GM19238 (cell line): ENCODE measurements around the gene LPIN3.

ENCODE experiments used
- DNase-seq: peaks from one replicate; pipeline ENCODE4 v3.0.0; 2011; ENCODE audit warnings: low spot score; ENCODE audit not compliant: insufficient read length

LPIN3 gene

GRCh38 chr20:41320441-41320840 lies 20.2 kb upstream of the LPIN3 start:
- DNase-seq = no peak

GRCh38 chr20:41320976-41321375 lies 19.6 kb upstream of the LPIN3 start:
- DNase-seq = no peak

GRCh38 chr20:41327178-41327577 lies 13.4 kb upstream of the LPIN3 start:
- DNase-seq = no peak

GRCh38 chr20:41329435-41330342 lies 10.9 kb upstream of the LPIN3 start:
- no peak for DNase-seq

GRCh38 chr20:41330343-41330720 lies 10.3 kb upstream of the LPIN3 start:
- no peak for DNase-seq

- DNase-seq = no peak
Observed at GRCh38 chr20:41330941-41331340, 9.7 kb upstream of the LPIN3 start.

- no peak for DNase-seq
Observed at GRCh38 chr20:41331731-41332130, 8.9 kb upstream of the LPIN3 start.

- no peak for DNase-seq
Observed at GRCh38 chr20:41334036-41334435, 6.6 kb upstream of the LPIN3 start.

GRCh38 chr20:41334443-41335421 lies 5.9 kb upstream of the LPIN3 start:
- no peak for DNase-seq

GRCh38 chr20:41335591-41335990 lies 5.0 kb upstream of the LPIN3 start:
- no peak for DNase-seq

- no peak for DNase-seq
Observed at GRCh38 chr20:41336711-41337492, 3.7 kb upstream of the LPIN3 start.

- DNase-seq = peak; percentile 76
Observed at GRCh38 chr20:41339957-41340326, 679 bp upstream of the LPIN3 start.

GRCh38 chr20:41342474-41343464 lies 2.1 kb downstream of the LPIN3 start:
- DNase-seq = no peak

- no peak for DNase-seq
Observed at GRCh38 chr20:41344477-41344876, 3.9 kb downstream of the LPIN3 start.

- no peak for DNase-seq
Observed at GRCh38 chr20:41344938-41345728, 4.5 kb downstream of the LPIN3 start.

- no peak for DNase-seq
Observed at GRCh38 chr20:41345729-41346067, 5.1 kb downstream of the LPIN3 start.

GRCh38 chr20:41347523-41348429 lies 7.2 kb downstream of the LPIN3 start:
- no peak for DNase-seq

GRCh38 chr20:41348430-41349172 lies 8.0 kb downstream of the LPIN3 start:
- no peak for DNase-seq
